HepG2 (cell line): Measurements from ENCODE around the gene PDK2. TPM values are rescaled to one million over a fixed set of nuclear protein-coding genes. Genes with fewer than 3 reads are reported as not detected.

Experiments
- ATAC-seq: fragments of 200-7000 bp; cut with Tn5 transposase; 3 replicates; pipeline ENCODE4 v1.9.1; 2020; ENCODE audit warnings: mild to moderate bottlenecking, moderate library complexity
- BruUV-seq: library from RNA; stranded (reverse); fragments of 400-500 nt; replicated peaks from 2 replicates; lab custom pipeline; 2021; lab: Mats Ljungman, UMichigan
- CTCF ChIA-PET: fragments of 300-600 bp; formaldehyde crosslinking; extraction: SDS; loops from one replicate; lab custom pipeline; 2021; ENCODE audit warnings: low total read pairs, inconsistent platforms, low intra/inter-chr PET ratio; lab: Yijun Ruan, JAX
- POLR2A ChIA-PET: fragments of 350-600 bp; sonication (Branson Sonifier 250); formaldehyde crosslinking; loops from one replicate; lab custom pipeline; 2020; ENCODE audit warnings: antibody characterized with exemption, inconsistent platforms; lab: Yijun Ruan, JAX
- DNase-seq: peaks from one replicate; pipeline ENCODE4 v3.0.0-alpha.2; 2015; ENCODE audit warnings: low spot score
- FAIRE-seq: peaks from 3 replicates; lab custom pipeline; 2011; peaks lifted over from hg19 to GRCh38; lab: Jason Lieb, UNC
- H2AFZ ChIP-seq: one replicate; pipeline ENCODE4 v1.6.1; 2011; ENCODE audit warnings: low read length, inconsistent platforms
- H3K27ac ChIP-seq: fragments of 300-600 bp; 3 replicates; pipeline ENCODE4 v1.8.0; 2011; ENCODE audit warnings: mixed run types, mild to moderate bottlenecking, mixed read lengths, low read length, inconsistent platforms; ENCODE audit not compliant: insufficient read depth; ENCODE audit errors: extremely low read length
- H3K27me3 ChIP-seq, 2 experiments: fragments of 200-600 bp in 1 of 2; 2 replicates in 1 of 2; 3 replicates in 1 of 2; pipeline versions ENCODE4 v1.6.0 to v1.8.0; 2011; ENCODE audit warnings: low read length in 2 of 2, mild to moderate bottlenecking in 2 of 2, moderate library complexity in 2 of 2, inconsistent platforms in 1 of 2; ENCODE audit not compliant: insufficient read depth in 2 of 2, control insufficient read depth in 1 of 2
- H3K36me3 ChIP-seq, 2 experiments: fragments of 200-600 bp in 1 of 2; replicated peaks in 1 of 2; 2 replicates in 1 of 2; 3 replicates in 1 of 2; pipeline versions ENCODE4 v1.5.1 to v1.8.0; 2011; ENCODE audit warnings: low read length in 2 of 2, inconsistent platforms in 1 of 2; ENCODE audit not compliant: insufficient read depth in 2 of 2, control insufficient read depth in 1 of 2
- H3K4me1 ChIP-seq: 2 replicates; pipeline ENCODE4 v1.5.1; 2012; ENCODE audit warnings: low read length, inconsistent platforms; ENCODE audit not compliant: insufficient read depth
- H3K4me2 ChIP-seq: 2 replicates; pipeline ENCODE4 v1.6.0; 2011; ENCODE audit warnings: low read depth, low read length, inconsistent platforms
- H3K4me3 ChIP-seq, 3 experiments: fragments of 200-600 bp in 1 of 3; sonication (generic), shearing (Covaris generic) in 1 of 3; replicated peaks in 1 of 3; 2 replicates each; pipeline ENCODE4 v1.5.1; 2011 to 2016; ENCODE audit warnings: low read length in 3 of 3, inconsistent platforms in 2 of 3, low read depth in 2 of 3, mild to moderate bottlenecking in 2 of 3, control low read depth in 1 of 3, mixed read lengths in 1 of 3; ENCODE audit not compliant: insufficient read depth in 1 of 3
- H3K79me2 ChIP-seq: one replicate; pipeline ENCODE4 v1.6.1; 2011; ENCODE audit warnings: low read length, inconsistent platforms; ENCODE audit not compliant: insufficient read depth
- H3K9ac ChIP-seq: 2 replicates; pipeline ENCODE4 v1.6.0; 2011; ENCODE audit warnings: mild to moderate bottlenecking, low read depth, low read length, inconsistent platforms; ENCODE audit not compliant: insufficient read depth
- H3K9me3 ChIP-seq: 2 replicates; pipeline ENCODE4 v1.5.1; 2012; ENCODE audit warnings: mild to moderate bottlenecking, low read length
- H4K20me1 ChIP-seq: 2 replicates; pipeline ENCODE4 v1.6.0; 2011; ENCODE audit warnings: inconsistent platforms, mild to moderate bottlenecking, low read length, moderate library complexity; ENCODE audit not compliant: insufficient read depth
- FOSL1 ChIP-seq: sonication (generic); formaldehyde crosslinking; IDR thresholded peaks from 2 replicates; pipeline ENCODE4 v1.9.0; 2021; ENCODE audit warnings: missing genetic modification reagents, borderline replicate concordance
- FOSL2 ChIP-seq: sonication (generic); formaldehyde crosslinking; IDR thresholded peaks from 2 replicates; pipeline ENCODE4 v1.4.0; 2020; ENCODE audit warnings: missing genetic modification reagents
- HDAC6 ChIP-seq: fragments of 200-600 bp; sonication (generic); IDR thresholded peaks from 2 replicates; pipeline ENCODE4 v1.7.0; 2017; ENCODE audit warnings: mild to moderate bottlenecking, antibody characterized with exemption, low read length, low read depth
- NFYB ChIP-seq: sonication (generic); formaldehyde crosslinking; IDR thresholded peaks from 2 replicates; pipeline ENCODE4 v1.4.0; 2020; ENCODE audit warnings: missing genetic modification reagents
- PHF5A ChIP-seq: IDR thresholded peaks from one replicate; pipeline ENCODE4 v1.6.1; 2018; ENCODE audit warnings: low read depth, missing genetic modification reagents; ENCODE audit not compliant: unreplicated experiment
- ZFX ChIP-seq: sonication (generic); formaldehyde crosslinking; IDR thresholded peaks from 2 replicates; pipeline ENCODE4 v1.4.0; 2020; ENCODE audit warnings: mild to moderate bottlenecking, low read depth, missing genetic modification reagents, moderate library complexity
- ZFY ChIP-seq: sonication (generic); formaldehyde crosslinking; IDR thresholded peaks from 2 replicates; pipeline ENCODE4 v1.4.0; 2020; ENCODE audit warnings: missing genetic modification reagents
- ZMYM3 ChIP-seq: sonication (generic); formaldehyde crosslinking; IDR thresholded peaks from 2 replicates; pipeline ENCODE4 v1.5.1; 2020; ENCODE audit warnings: mild to moderate bottlenecking, missing genetic modification reagents
- ZNF33B ChIP-seq: sonication (generic); formaldehyde crosslinking; IDR thresholded peaks from 2 replicates; pipeline ENCODE4 v1.5.1; 2020; ENCODE audit warnings: mild to moderate bottlenecking, missing genetic modification reagents
- WGBS: methylation state at CpG from one replicate; pipeline ENCODE4 v1.1.6; 2017; ENCODE audit warnings: low lambda C conversion rate; 5-methylcytosine and 5-hydroxymethylcytosine counted together
- in situ Hi-C: cut with HindIII; loops from 2 replicates; pipeline ENCODE4 v1.10.0; 2017; ENCODE audit warnings: low pct_unique_long_range_greater_than_20kb; ENCODE audit not compliant: extremely low pct_ligation_motif_present
- intact Hi-C: fragments of 100-400 bp; cut with micrococcal nuclease; formaldehyde crosslinking; loops from one replicate; pipeline ENCODE4 v1.10.0; 2022; ENCODE audit not compliant: unreplicated experiment
- polyA plus RNA-seq, 8 experiments: library from polyadenylated mRNA; depleted of rRNA in 3 of 8; stranded (reverse) in 7 of 8; unstranded in 1 of 8; fragments of >200 nt; fragmentation: Illumina TruSeq in 4 of 8; extraction: Trizol in 4 of 8; gene quantifications; 2 replicates each; pipeline versions ENCODE4 v1.2.1 to v1.2.3, GENCODE V29; 2011 to 2016; ENCODE audit warnings: low read depth in 4 of 8, missing spikeins in 1 of 8, mixed read lengths in 1 of 8; ENCODE audit not compliant: insufficient read depth in 1 of 8
- total RNA-seq, 5 experiments: library from RNA; depleted of rRNA; stranded (reverse); fragments of >200 nt; fragmentation: Illumina TruSeq; extraction: Trizol; gene quantifications; 2 replicates each; pipeline ENCODE4 v1.2.3, GENCODE V29; 2016; ENCODE audit warnings: low read depth in 1 of 5
- TF ChIP-seq, protein P1 (sequence below): sonication (generic); formaldehyde crosslinking; IDR thresholded peaks from 2 replicates; pipeline ENCODE4 v1.9.0; 2021; ENCODE audit warnings: missing genetic modification reagents, borderline replicate concordance
- TF ChIP-seq, protein P2 (sequence below): sonication (generic); formaldehyde crosslinking; conservative IDR thresholded peaks from 2 replicates; pipeline ENCODE4 v1.4.0; 2020; ENCODE audit warnings: missing genetic modification reagents
- TF ChIP-seq, protein P3 (sequence below): sonication (generic); formaldehyde crosslinking; IDR thresholded peaks from 2 replicates; pipeline ENCODE4 v1.5.1; 2020; ENCODE audit warnings: mild to moderate bottlenecking, missing genetic modification reagents, moderate library complexity

Gene PDK2
- total and polyA plus RNA-seq, 2 of the 13 experiments (the other 11 are each of a cell fraction or from before 2014, with no cell fraction given), result 18.5 to 59.7 TPM

DNA sequence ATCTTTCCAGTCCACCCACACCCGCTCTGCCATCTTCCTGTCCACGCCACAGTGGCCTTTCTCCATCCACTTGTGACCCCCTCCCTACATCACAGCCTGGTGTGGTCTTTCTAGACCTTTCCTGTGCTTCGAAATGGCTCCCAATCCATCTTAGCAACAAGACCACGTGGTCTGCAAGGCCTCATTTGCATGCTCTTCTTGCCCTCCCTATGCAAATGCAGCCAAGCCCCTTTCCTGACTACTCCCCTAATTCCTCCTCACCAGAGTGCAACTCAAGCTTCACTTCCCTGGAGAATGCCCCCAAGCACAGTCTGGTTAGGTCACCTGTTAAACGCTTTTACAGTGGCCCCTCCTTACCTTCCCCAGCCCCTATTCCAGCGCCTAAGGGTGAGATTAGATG is 49.2 kb downstream of the PDK2 start (continued):
- TF ChIP-seq ZFY (CRISPR knock-in tag) (no peak), NFYB (CRISPR knock-in tag) (no peak), FOSL1 (no peak), ZMYM3 (CRISPR knock-in tag) (no peak), ZNF33B (no peak), PHF5A (CRISPR knock-in tag) (no peak), HDAC6 (no peak)
- TF ChIP-seq, protein P1, sequence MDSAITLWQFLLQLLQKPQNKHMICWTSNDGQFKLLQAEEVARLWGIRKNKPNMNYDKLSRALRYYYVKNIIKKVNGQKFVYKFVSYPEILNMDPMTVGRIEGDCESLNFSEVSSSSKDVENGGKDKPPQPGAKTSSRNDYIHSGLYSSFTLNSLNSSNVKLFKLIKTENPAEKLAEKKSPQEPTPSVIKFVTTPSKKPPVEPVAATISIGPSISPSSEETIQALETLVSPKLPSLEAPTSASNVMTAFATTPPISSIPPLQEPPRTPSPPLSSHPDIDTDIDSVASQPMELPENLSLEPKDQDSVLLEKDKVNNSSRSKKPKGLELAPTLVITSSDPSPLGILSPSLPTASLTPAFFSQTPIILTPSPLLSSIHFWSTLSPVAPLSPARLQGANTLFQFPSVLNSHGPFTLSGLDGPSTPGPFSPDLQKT, result no peak

DNA sequence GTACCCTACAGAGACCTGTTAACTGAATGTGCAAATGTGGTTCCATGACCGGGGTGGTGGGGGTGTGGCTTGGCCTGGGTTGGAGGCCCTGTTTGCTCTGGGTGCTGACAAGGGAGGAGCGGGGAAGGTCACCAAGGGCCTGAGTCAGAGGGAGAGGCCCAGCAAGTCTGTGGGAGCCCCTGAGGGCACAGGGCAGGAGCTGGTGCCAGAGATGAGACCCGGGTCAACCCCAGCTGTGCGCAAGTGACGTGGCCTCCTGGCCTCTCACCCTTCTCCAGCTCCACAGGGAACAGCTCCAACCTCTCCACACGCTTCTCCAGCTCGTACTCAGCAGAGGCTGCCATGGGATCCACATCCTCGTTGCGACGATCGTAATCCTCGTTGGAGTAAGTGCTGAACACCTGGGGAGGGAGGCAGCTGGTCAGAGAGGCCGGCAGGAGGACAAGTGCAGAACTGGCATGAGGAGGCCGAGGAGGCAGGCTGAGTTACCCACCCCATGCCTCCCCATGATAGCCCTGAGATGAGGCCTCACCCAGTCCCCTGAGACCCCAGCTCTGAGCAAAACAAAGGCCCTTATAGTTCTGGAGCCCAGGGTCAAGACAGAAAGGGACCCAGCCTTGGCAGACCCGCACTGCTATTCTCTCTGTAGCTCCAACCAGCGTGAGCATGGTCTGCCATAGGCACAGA is 49.8 kb downstream of the PDK2 start:
- WGBS, result 89% methylated on average over 15 of the region's 16 CpGs
- BruUV-seq, result no TSS peak
- no peak overlapping the region; the same call in 1 of the 2 replicates for H3K4me2 ChIP-seq
- ATAC-seq (no peak), DNase-seq (no peak), FAIRE-seq (no peak)
- no peak overlapping the region for H3K4me3 ChIP-seq
- H3K9me3 ChIP-seq, result no peaks in the 10 kb centered on the region
- CTCF ChIA-PET, result no interaction called here
- H3K27me3 ChIP-seq, result no peaks in the 10 kb centered on the region
- no peak overlapping the region for H2AFZ ChIP-seq
- in situ Hi-C loops, result no loop called here
- TF ChIP-seq FOSL2 (CRISPR knock-in tag) (0 out of 2 replicates have a peak, but pooled peaks have one; percentile 16), ZFX (CRISPR knock-in tag) (0 out of 2 replicates have a peak, but pooled peaks have one; percentile 20)
- TF ChIP-seq, protein P2, sequence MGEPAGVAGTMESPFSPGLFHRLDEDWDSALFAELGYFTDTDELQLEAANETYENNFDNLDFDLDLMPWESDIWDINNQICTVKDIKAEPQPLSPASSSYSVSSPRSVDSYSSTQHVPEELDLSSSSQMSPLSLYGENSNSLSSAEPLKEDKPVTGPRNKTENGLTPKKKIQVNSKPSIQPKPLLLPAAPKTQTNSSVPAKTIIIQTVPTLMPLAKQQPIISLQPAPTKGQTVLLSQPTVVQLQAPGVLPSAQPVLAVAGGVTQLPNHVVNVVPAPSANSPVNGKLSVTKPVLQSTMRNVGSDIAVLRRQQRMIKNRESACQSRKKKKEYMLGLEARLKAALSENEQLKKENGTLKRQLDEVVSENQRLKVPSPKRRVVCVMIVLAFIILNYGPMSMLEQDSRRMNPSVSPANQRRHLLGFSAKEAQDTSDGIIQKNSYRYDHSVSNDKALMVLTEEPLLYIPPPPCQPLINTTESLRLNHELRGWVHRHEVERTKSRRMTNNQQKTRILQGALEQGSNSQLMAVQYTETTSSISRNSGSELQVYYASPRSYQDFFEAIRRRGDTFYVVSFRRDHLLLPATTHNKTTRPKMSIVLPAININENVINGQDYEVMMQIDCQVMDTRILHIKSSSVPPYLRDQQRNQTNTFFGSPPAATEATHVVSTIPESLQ, result no peak
- TF ChIP-seq, protein P3, sequence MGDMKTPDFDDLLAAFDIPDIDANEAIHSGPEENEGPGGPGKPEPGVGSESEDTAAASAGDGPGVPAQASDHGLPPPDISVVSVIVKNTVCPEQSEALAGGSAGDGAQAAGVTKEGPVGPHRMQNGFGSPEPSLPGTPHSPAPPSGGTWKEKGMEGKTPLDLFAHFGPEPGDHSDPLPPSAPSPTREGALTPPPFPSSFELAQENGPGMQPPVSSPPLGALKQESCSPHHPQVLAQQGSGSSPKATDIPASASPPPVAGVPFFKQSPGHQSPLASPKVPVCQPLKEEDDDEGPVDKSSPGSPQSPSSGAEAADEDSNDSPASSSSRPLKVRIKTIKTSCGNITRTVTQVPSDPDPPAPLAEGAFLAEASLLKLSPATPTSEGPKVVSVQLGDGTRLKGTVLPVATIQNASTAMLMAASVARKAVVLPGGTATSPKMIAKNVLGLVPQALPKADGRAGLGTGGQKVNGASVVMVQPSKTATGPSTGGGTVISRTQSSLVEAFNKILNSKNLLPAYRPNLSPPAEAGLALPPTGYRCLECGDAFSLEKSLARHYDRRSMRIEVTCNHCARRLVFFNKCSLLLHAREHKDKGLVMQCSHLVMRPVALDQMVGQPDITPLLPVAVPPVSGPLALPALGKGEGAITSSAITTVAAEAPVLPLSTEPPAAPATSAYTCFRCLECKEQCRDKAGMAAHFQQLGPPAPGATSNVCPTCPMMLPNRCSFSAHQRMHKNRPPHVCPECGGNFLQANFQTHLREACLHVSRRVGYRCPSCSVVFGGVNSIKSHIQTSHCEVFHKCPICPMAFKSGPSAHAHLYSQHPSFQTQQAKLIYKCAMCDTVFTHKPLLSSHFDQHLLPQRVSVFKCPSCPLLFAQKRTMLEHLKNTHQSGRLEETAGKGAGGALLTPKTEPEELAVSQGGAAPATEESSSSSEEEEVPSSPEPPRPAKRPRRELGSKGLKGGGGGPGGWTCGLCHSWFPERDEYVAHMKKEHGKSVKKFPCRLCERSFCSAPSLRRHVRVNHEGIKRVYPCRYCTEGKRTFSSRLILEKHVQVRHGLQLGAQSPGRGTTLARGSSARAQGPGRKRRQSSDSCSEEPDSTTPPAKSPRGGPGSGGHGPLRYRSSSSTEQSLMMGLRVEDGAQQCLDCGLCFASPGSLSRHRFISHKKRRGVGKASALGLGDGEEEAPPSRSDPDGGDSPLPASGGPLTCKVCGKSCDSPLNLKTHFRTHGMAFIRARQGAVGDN (CRISPR knock-in tag), result peak; percentile 50; the same call in 1 of the 2 replicates
- peak overlapping the region; percentile 11 for H3K27ac ChIP-seq
- intact Hi-C loops, result no loop called here
- peaks cover 17% of the 10 kb centered on the region; the same call in 1 of the 2 replicates for H4K20me1 ChIP-seq
- peaks cover 35 to 50% of the 10 kb centered on the region in 2 experiments for H3K36me3 ChIP-seq
- POLR2A ChIA-PET, result no interaction called here
- H3K9ac ChIP-seq, result no peak overlapping the region
- peaks cover 47% of the 10 kb centered on the region for H3K4me1 ChIP-seq
- H3K79me2 ChIP-seq, result peaks cover 25% of the 10 kb centered on the region
